Body of pancreas (tissue), 4 donors: ENCODE data around the gene GPR107. TPM values are rescaled to one million over a fixed set of nuclear protein-coding genes. Genes with fewer than 3 reads are reported as not detected.

ENCODE experiments used
- ATAC-seq: fragments of 150-250 bp; one replicate; pipeline ENCODE4 v1.9.1; 2016
- DNase-seq, 4 donors: peaks; one replicate each; pipeline ENCODE4 v3.0.0-alpha.2; 2019
- H3K27ac ChIP-seq, 4 donors: fragments of 200-600 bp; sonication (generic); 1 replicate in 3 of 4; 2 replicates in 1 of 4; pipeline versions ENCODE4 v1.5.1 to v1.6.1; 2016 to 2019; ENCODE audit warnings: mild to moderate bottlenecking in 1 of 4, mixed read lengths in 1 of 4, moderate library complexity in 1 of 4
- H3K27me3 ChIP-seq, 2 donors: fragments of 200-600 bp; sonication (generic); one replicate each; pipeline ENCODE4 v1.6.0; 2016; ENCODE audit warnings: mild to moderate bottlenecking in 1 of 2
- H3K36me3 ChIP-seq, 2 donors: fragments of 200-600 bp; sonication (generic); replicated peaks in 1 of 2; 2 replicates each; pipeline ENCODE4 v1.5.1; 2016; ENCODE audit warnings: low read depth in 2 of 2; ENCODE audit not compliant: insufficient read depth in 1 of 2
- H3K4me1 ChIP-seq: fragments of 200-600 bp; sonication (generic); one replicate; pipeline ENCODE4 v1.6.0; 2016
- H3K4me3 ChIP-seq, 2 donors: fragments of 200-600 bp; sonication (generic); 1 replicate in 1 of 2; 2 replicates in 1 of 2; pipeline ENCODE4 v1.5.1; 2016 to 2019
- H3K9me3 ChIP-seq, 3 donors: fragments of 200-600 bp; sonication (generic); 1 replicate in 2 of 3; 2 replicates in 1 of 3; pipeline ENCODE4 v1.5.1; 2016
- POLR2A ChIP-seq, 3 donors: fragments of 450-650 bp; IDR thresholded peaks; one replicate each; pipeline ENCODE4 v1.6.1; 2016; ENCODE audit warnings: antibody characterized with exemption in 3 of 3, mild to moderate bottlenecking in 2 of 3
- WGBS, 2 donors: methylation state at CpG; one replicate each; pipeline ENCODE4 v1.1.5; 2017; 5-methylcytosine and 5-hydroxymethylcytosine counted together
- intact Hi-C: fragments of 100-400 bp; cut with DNase I; formaldehyde crosslinking; loops from one replicate; pipeline ENCODE4 v1.15.1; 2023
- small RNA-seq: library from RNA; depleted of rRNA; stranded (forward); fragments of <200 nt; gene quantifications from one replicate; pipeline ENCODE3, GENCODE V24; 2016
- total RNA-seq, 2 donors: library from RNA; depleted of rRNA; stranded (reverse); fragments of >200 nt; gene quantifications; one replicate each; pipeline ENCODE4 v1.1.0, GENCODE V29; 2016
- TF ChIP-seq, protein P1 (sequence below), 7 experiments: fragments of 450-650 bp in 4 of 7; fragments of 200-600 bp in 3 of 7; sonication (generic) in 3 of 7; IDR thresholded peaks; one replicate each; pipeline ENCODE4 v1.5.1; 2016 to 2019; ENCODE audit warnings: antibody characterized with exemption in 7 of 7

Gene GPR107
- total RNA-seq, 2 donors from 2014 or later, result 9.6 to 11.4 TPM

- H3K9me3 ChIP-seq, result no peaks in the 10 kb centered on the region
- intact Hi-C loops, result no loop called here
- peaks cover 49% of the 10 kb centered on the region for H3K4me1 ChIP-seq
- TF ChIP-seq, protein P1, sequence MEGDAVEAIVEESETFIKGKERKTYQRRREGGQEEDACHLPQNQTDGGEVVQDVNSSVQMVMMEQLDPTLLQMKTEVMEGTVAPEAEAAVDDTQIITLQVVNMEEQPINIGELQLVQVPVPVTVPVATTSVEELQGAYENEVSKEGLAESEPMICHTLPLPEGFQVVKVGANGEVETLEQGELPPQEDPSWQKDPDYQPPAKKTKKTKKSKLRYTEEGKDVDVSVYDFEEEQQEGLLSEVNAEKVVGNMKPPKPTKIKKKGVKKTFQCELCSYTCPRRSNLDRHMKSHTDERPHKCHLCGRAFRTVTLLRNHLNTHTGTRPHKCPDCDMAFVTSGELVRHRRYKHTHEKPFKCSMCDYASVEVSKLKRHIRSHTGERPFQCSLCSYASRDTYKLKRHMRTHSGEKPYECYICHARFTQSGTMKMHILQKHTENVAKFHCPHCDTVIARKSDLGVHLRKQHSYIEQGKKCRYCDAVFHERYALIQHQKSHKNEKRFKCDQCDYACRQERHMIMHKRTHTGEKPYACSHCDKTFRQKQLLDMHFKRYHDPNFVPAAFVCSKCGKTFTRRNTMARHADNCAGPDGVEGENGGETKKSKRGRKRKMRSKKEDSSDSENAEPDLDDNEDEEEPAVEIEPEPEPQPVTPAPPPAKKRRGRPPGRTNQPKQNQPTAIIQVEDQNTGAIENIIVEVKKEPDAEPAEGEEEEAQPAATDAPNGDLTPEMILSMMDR (IDR thresholded peaks at IDR 0.05), result no peak
- TF ChIP-seq POLR2A (IDR thresholded peaks at IDR 0.05), result peak in 2 of 3 donors; percentile 42 to 54
- ATAC-seq, result peak; percentile 80
- peak; percentile 43 to 89 (median 66) for DNase-seq
- H3K36me3 ChIP-seq, result no peaks in the 10 kb centered on the region
- H3K4me3 ChIP-seq, result no peak overlapping the region
- no peaks in the 10 kb centered on the region for H3K27me3 ChIP-seq
- H3K27ac ChIP-seq, result peak overlapping the region; percentile 64 to 84 (median 77)
- WGBS, 2 donors, result 28 to 36% methylated on average over 6 to 25 of the region's 25 CpGs
Measured at GRCh38 chr9:130186839-130187522, 133.3 kb downstream of the GPR107 start.

DNA sequence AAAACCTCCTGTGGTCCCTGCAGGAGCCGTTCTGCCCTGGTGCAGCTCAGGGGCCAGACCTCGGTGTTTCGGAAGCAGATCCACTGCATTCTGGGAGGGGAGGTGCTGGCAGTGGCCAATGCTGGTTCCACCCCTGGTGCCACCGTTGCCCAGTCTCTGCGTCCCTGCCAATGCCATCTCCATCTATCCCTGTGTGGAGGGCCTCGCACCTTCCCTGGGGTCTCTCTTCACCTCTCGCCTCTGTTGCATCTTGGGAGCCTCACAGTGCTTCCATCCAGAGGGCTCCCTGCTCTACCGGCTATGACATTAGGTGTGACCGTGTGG, 133.8 kb downstream of the GPR107 start:
- Histone ChIP-seq H3K27ac (peak overlapping the region; percentile 64 to 84 (median 77)), H3K36me3 (no peaks in the 10 kb centered on the region), H3K9me3 (no peaks in the 10 kb centered on the region), H3K4me1 (peaks cover 48% of the 10 kb centered on the region), H3K27me3 (no peaks in the 10 kb centered on the region), H3K4me3 (no peak overlapping the region)
- intact Hi-C loops, result no loop called here
- ATAC-seq (no peak), DNase-seq (no peak)
- WGBS, 2 donors, result 55 to 100% methylated on average over 4 to 9 of the region's 9 CpGs
- TF ChIP-seq, protein P1 (IDR thresholded peaks at IDR 0.05), result no peak
- TF ChIP-seq POLR2A (IDR thresholded peaks at IDR 0.05), result no peak

GRCh38 chr9:130188860-130189481, 135.3 kb downstream of the GPR107 start:
- WGBS, 2 donors, result 86 to 91% methylated on average over 5 to 7 of the region's 7 CpGs
- no peak for TF ChIP-seq POLR2A (IDR thresholded peaks at IDR 0.05)
- TF ChIP-seq, protein P1 (IDR thresholded peaks at IDR 0.05), result no peak
- Histone ChIP-seq H3K4me3 (no peak overlapping the region), H3K27me3 (no peaks in the 10 kb centered on the region), H3K4me1 (peaks cover 49% of the 10 kb centered on the region), H3K27ac (no peak overlapping the region), H3K9me3 (no peaks in the 10 kb centered on the region), H3K36me3 (no peaks in the 10 kb centered on the region)
- ATAC-seq (no peak), DNase-seq (no peak)
- intact Hi-C loops, result no loop called here

Small RNA genes within 50 kb of the gene (small RNA-seq; reads per million reads assigned to genes)
- not detected for gene RF00019

Other genes with a start within 250 kb of the GPR107 start
- 10 to 100 TPM; 17.4 to 27.0 TPM for gene TOR1A, start 229.8 kb upstream of the GPR107 start, total RNA-seq
- 10 to 100 TPM; 25.1 to 48.0 TPM for gene C9orf78, start 218.6 kb upstream of the GPR107 start, total RNA-seq
- gene USP20, start 218.4 kb upstream of the GPR107 start, total RNA-seq, result 10 to 100 TPM; 14.5 to 23.4 TPM
- gene FNBP1, start 10.7 kb upstream of the GPR107 start, total RNA-seq, result 10 to 100 TPM; 17.1 to 17.9 TPM
- gene NCS1, start 118.5 kb downstream of the GPR107 start, total RNA-seq, result 1 to 10 TPM; 3.9 to 4.3 TPM
- gene HMCN2, start 211.9 kb downstream of the GPR107 start, total RNA-seq, result 1 to 10 TPM in 1 of 2 donors, under 1 TPM in 1; 0.78 to 3.6 TPM